ENCODE measurements around the gene ABTB2.

DNA sequence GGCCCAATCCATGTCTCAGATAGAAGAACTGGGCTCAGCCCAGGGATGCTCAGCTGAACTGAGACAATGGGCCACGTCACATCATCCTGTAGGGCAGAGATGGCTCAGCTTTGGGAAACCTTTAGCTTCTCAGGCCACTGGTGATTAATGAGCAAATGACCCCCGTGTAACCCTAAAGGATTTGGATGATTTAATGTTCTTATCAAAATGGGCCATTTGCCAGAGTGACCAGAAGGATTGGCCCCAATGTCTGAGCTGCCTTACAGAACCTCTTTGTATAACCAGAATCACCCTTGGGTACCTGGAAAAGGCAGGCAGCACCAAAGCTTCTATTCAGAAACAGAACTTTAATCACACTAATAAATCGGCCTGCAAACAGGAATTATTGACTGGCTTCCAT, 73.7 kb downstream of the ABTB2 start:
- TF ChIP-seq, protein P1, sequence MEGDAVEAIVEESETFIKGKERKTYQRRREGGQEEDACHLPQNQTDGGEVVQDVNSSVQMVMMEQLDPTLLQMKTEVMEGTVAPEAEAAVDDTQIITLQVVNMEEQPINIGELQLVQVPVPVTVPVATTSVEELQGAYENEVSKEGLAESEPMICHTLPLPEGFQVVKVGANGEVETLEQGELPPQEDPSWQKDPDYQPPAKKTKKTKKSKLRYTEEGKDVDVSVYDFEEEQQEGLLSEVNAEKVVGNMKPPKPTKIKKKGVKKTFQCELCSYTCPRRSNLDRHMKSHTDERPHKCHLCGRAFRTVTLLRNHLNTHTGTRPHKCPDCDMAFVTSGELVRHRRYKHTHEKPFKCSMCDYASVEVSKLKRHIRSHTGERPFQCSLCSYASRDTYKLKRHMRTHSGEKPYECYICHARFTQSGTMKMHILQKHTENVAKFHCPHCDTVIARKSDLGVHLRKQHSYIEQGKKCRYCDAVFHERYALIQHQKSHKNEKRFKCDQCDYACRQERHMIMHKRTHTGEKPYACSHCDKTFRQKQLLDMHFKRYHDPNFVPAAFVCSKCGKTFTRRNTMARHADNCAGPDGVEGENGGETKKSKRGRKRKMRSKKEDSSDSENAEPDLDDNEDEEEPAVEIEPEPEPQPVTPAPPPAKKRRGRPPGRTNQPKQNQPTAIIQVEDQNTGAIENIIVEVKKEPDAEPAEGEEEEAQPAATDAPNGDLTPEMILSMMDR (IDR thresholded peaks at IDR 0.05; ENCODE audit: insufficient read depth, low read length): no peak
- TF ChIP-seq, protein P2, sequence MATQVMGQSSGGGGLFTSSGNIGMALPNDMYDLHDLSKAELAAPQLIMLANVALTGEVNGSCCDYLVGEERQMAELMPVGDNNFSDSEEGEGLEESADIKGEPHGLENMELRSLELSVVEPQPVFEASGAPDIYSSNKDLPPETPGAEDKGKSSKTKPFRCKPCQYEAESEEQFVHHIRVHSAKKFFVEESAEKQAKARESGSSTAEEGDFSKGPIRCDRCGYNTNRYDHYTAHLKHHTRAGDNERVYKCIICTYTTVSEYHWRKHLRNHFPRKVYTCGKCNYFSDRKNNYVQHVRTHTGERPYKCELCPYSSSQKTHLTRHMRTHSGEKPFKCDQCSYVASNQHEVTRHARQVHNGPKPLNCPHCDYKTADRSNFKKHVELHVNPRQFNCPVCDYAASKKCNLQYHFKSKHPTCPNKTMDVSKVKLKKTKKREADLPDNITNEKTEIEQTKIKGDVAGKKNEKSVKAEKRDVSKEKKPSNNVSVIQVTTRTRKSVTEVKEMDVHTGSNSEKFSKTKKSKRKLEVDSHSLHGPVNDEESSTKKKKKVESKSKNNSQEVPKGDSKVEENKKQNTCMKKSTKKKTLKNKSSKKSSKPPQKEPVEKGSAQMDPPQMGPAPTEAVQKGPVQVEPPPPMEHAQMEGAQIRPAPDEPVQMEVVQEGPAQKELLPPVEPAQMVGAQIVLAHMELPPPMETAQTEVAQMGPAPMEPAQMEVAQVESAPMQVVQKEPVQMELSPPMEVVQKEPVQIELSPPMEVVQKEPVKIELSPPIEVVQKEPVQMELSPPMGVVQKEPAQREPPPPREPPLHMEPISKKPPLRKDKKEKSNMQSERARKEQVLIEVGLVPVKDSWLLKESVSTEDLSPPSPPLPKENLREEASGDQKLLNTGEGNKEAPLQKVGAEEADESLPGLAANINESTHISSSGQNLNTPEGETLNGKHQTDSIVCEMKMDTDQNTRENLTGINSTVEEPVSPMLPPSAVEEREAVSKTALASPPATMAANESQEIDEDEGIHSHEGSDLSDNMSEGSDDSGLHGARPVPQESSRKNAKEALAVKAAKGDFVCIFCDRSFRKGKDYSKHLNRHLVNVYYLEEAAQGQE (IDR thresholded peaks at IDR 0.05; ENCODE audit: insufficient replicate concordance, low read depth): no peak
- no peak for TF ChIP-seq POLR2AphosphoS5 (IDR thresholded peaks at IDR 0.05; ENCODE audit: low read depth)
- TF ChIP-seq GABPA (IDR thresholded peaks at IDR 0.05; ENCODE audit: low read depth): no peak
- no peak for TF ChIP-seq SPI1 (IDR thresholded peaks at IDR 0.05; ENCODE audit: borderline replicate concordance, low read depth)
